ENCODE measurements around the gene EML6. TPM values are rescaled to one million over a fixed set of nuclear protein-coding genes. Genes with fewer than 3 reads are reported as not detected.

Gene EML6
- total RNA-seq, 1 experiment from 2014 or later: 1.5 TPM

DNA sequence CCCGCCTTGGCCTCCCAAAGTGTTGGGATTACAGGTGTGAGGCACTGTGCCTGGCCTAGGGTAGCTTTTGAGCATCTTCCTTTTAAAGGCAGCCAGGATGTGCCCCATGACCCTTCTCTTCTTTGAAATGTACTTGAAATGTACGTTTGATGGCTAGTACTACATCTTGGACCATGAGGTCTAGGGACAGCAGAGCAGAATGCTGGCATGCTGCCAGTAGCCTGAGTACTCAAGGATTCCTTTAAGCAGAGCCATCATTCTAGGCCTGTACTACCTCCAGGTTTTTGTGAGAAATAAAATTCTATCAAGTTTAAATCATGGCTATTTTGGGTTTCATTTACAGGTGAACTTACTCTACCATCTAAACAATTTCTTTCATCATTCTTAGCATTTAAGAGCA lies 2.9 kb upstream of the EML6 start:
- peaks cover 10 to 14% of the 10 kb centered on the region in 2 experiments for H3K4me1 Mint-ChIP-seq
- Histone ChIP-seq H4K20me1 (ENCODE audit: control insufficient read depth, insufficient read depth, insufficient read length) (no peaks in the 10 kb centered on the region), H3K9ac (ENCODE audit: extremely low read depth, insufficient read length, low read length) (no peak overlapping the region), H4K91ac (ENCODE audit: insufficient read length, low read depth, low read length) (no peak overlapping the region), H2BK120ac (ENCODE audit: low read depth, low read length, poor library complexity, severe bottlenecking) (no peak overlapping the region), H3K4me1 (ENCODE audit: insufficient read depth, low read length) (no peaks in the 10 kb centered on the region), H2AK5ac (ENCODE audit: insufficient read length, low read length) (no peak overlapping the region), H3K4ac (ENCODE audit: low read depth, low read length) (no peak overlapping the region), H2BK15ac (ENCODE audit: low read depth, low read length) (no peak overlapping the region), H3T11ph (ENCODE audit: low read length) (no peak overlapping the region), H3K9me3 (ENCODE audit: control insufficient read depth, low read depth, low read length) (no peaks in the 10 kb centered on the region), H2BK5ac (ENCODE audit: insufficient read length, low read length) (no peak overlapping the region), H2BK20ac (ENCODE audit: low read depth, low read length, poor library complexity, severe bottlenecking) (no peak overlapping the region), H3K23me2 (ENCODE audit: insufficient read length, low read depth, low read length, poor library complexity, severe bottlenecking) (peaks cover 20% of the 10 kb centered on the region), H2AFZ (ENCODE audit: low read length) (no peak overlapping the region), H3K56ac (ENCODE audit: insufficient read length, low read depth, low read length) (no peak overlapping the region), H3K27me3 (ENCODE audit: insufficient read depth, low read length) (peaks cover 12% of the 10 kb centered on the region; the same call in 1 of the 2 replicates), H2BK12ac (ENCODE audit: insufficient read length, low read depth, low read length) (no peak overlapping the region), H4K5ac (ENCODE audit: insufficient read length, low read depth, low read length) (no peak overlapping the region), H3K18ac (ENCODE audit: insufficient read length, low read depth, low read length) (no peak overlapping the region), H3K23ac (ENCODE audit: insufficient read length, low read depth, low read length) (no peak overlapping the region), H3K4me2 (ENCODE audit: insufficient read depth, insufficient read length, low read length) (no peak overlapping the region), H3K27ac (ENCODE audit: insufficient read length, low read depth, low read length) (no peak overlapping the region), H4K8ac (replicated peaks; ENCODE audit: insufficient read length, low read depth, low read length) (no peak overlapping the region), H3K79me2 (ENCODE audit: insufficient read depth, low read length) (no peaks in the 10 kb centered on the region), H3K14ac (ENCODE audit: insufficient read depth, low read length) (no peak overlapping the region), H3K79me1 (ENCODE audit: insufficient read depth, low read depth, low read length, poor library complexity, severe bottlenecking) (no peaks in the 10 kb centered on the region)
- H3K4me3 Mint-ChIP-seq: no peak overlapping the region
- no peak for DNase-seq
- TF ChIP-seq, protein P1, sequence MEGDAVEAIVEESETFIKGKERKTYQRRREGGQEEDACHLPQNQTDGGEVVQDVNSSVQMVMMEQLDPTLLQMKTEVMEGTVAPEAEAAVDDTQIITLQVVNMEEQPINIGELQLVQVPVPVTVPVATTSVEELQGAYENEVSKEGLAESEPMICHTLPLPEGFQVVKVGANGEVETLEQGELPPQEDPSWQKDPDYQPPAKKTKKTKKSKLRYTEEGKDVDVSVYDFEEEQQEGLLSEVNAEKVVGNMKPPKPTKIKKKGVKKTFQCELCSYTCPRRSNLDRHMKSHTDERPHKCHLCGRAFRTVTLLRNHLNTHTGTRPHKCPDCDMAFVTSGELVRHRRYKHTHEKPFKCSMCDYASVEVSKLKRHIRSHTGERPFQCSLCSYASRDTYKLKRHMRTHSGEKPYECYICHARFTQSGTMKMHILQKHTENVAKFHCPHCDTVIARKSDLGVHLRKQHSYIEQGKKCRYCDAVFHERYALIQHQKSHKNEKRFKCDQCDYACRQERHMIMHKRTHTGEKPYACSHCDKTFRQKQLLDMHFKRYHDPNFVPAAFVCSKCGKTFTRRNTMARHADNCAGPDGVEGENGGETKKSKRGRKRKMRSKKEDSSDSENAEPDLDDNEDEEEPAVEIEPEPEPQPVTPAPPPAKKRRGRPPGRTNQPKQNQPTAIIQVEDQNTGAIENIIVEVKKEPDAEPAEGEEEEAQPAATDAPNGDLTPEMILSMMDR (conservative IDR thresholded peaks at IDR 0.05): no peak
- H3K27ac Mint-ChIP-seq: no peak overlapping the region
- H3K27me3 Mint-ChIP-seq (ENCODE audit: low read depth): peaks cover 48% of the 10 kb centered on the region
- H3K9me3 Mint-ChIP-seq: peaks cover 0 to 3% of the 10 kb centered on the region in 2 experiments; a peak in 1 of 5 replicates
- WGBS (ENCODE audit: extremely low coverage, insufficient read length, low lambda C conversion rate): no CpG with 5 or more reads among the region's 2 CpGs
- H3K36me3 Mint-ChIP-seq (ENCODE audit: insufficient read depth in 1 of 3, low read depth in 3 of 3): peaks cover 0 to 2% (median 0%) of the 10 kb centered on the region in 3 experiments; a peak in 1 of 7 replicates
